ENCODE results near the gene TRIM66. TPM values are rescaled to one million over a fixed set of nuclear protein-coding genes. Genes with fewer than 3 reads are reported as not detected.

TRIM66 gene
- total and polyA plus RNA-seq, 9 of the 15 experiments (the other 6 are each of a cell fraction or from before 2014, with no cell fraction given), result 1.1 to 7.3 (median 4.9) TPM

- TF ChIP-seq ZBTB43 (CRISPR knock-in tag; IDR thresholded peaks at IDR 0.05) (no peak), E2F1 (CRISPR knock-in tag; IDR thresholded peaks at IDR 0.05) (no peak), ZNF830 (CRISPR knock-in tag; IDR thresholded peaks at IDR 0.05) (no peak)
Measured at GRCh38 chr11:8672346-8672745, 10.1 kb downstream of the TRIM66 start (continued).

GRCh38 chr11:8671651-8672062 lies 10.8 kb downstream of the TRIM66 start:
- 0% methylated on average over 1 of the region's 1 CpG for WGBS (ENCODE audit: insufficient coverage, low coverage, missing lambda C conversion rate)
- H3K9me1 ChIP-seq (ENCODE audit: control insufficient read depth, insufficient read depth, low read length), result peaks cover 3% of the 10 kb centered on the region
- TF ChIP-seq RBM15 (IDR thresholded peaks at IDR 0.05; ENCODE audit: insufficient read depth, low read length), result no peak
- ChIA-PET POLR2A (interaction anchor here (0.6 to 1.6 kb wide), 7 partner anchors 10 to 989 kb away, joined by 3 to 9 read pairs (median 5); partner anchors contain the start of gene TRIM66), CTCF (ENCODE audit: low intra/inter-chr PET ratio) (no interaction called here)
- no peaks in the 10 kb centered on the region for H3K9me3 ChIP-seq (replicated peaks; ENCODE audit: control insufficient read depth, insufficient read depth, low read depth, low read length)
- H4K20me1 ChIP-seq (replicated peaks; ENCODE audit: control insufficient read depth, insufficient read depth, low read length), result no peaks in the 10 kb centered on the region
- FAIRE-seq (no peak), DNase-seq (ENCODE audit: extremely low read depth in 1 of 4, low spot score in 3 of 4) (no peak), ATAC-seq (no peak)
- H3K4me3 ChIP-seq, result no peak overlapping the region
- H3K27ac ChIP-seq (ENCODE audit: extremely low read depth, low read depth, low read length), result no peak overlapping the region
- intact Hi-C loops (cut with micrococcal nuclease) (no loop called here), in situ Hi-C loops (cut with MboI) (no loop called here)
- H3K4me2 ChIP-seq (ENCODE audit: insufficient read depth, low read length), result no peak overlapping the region
- H2AFZ ChIP-seq (ENCODE audit: low read depth, low read length), result no peak overlapping the region
- no peaks in the 10 kb centered on the region for H3K79me2 ChIP-seq (ENCODE audit: control insufficient read depth, insufficient read depth, low read length)
- no peaks in the 10 kb centered on the region for H3K4me1 ChIP-seq (replicated peaks in 1 of 2; ENCODE audit: control insufficient read depth in 2 of 2, insufficient read depth in 2 of 2, low read length in 2 of 2)
- H3K9ac ChIP-seq (ENCODE audit: insufficient read depth in 1 of 2, low read depth in 2 of 2, low read length in 2 of 2), result no peak overlapping the region
- no TSS peak for BruUV-seq (replicated peaks)
- peaks cover 20% of the 10 kb centered on the region; the same call in 1 of the 3 replicates for H3K36me3 ChIP-seq (ENCODE audit: control insufficient read depth, insufficient read depth, low read length)
- no peaks in the 10 kb centered on the region for H3K27me3 ChIP-seq (ENCODE audit: control insufficient read depth in 2 of 2, insufficient read depth in 2 of 2, low read length in 2 of 2)

Measured in K562 (cell line).